COR-L47 (cell line): ENCODE data around the gene MRPS15.

Source experiments
- DNase-seq: peaks from one replicate; lab custom pipeline; 2025; lab: John Stamatoyannopoulos, UW

MRPS15 gene

DNA sequence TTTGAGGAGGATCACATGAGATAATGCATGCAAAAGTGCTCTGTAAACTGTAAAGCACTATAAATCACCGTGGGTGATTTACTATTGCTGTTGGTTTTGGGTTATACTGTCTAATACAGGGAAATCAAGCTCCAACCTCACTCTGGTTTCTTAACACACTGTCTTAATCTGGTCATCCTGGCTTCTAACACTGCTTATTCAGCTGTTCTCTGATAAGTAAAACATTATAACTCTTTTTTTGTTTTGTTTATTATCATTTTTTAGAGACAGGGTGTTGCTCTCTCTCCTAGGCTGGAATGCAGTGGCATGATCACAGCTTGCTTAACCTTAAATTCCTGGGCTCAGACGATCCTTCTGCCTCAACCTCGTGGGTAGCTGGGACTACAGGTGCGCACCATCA is 44.6 kb downstream of the MRPS15 start:
- no peak for DNase-seq

DNA sequence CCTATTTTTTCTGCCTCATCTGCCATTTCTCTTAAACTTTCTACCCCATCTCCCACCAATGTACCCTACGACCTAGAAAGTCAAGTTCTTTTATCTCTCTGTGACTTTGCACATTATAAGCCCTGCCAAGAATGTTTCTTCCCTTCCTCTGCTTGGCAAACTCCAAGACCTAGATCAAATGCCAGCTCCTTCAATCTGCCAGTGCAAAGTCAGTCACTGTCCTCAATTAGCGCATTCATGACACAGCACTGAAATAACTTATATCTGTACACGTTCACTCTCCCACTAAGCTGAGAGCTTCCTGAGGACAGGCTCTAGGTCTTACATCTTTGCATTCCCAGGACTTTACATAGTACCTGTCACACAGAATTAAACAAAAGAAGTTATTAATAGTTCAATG is 45.0 kb downstream of the MRPS15 start:
- no peak for DNase-seq

DNA sequence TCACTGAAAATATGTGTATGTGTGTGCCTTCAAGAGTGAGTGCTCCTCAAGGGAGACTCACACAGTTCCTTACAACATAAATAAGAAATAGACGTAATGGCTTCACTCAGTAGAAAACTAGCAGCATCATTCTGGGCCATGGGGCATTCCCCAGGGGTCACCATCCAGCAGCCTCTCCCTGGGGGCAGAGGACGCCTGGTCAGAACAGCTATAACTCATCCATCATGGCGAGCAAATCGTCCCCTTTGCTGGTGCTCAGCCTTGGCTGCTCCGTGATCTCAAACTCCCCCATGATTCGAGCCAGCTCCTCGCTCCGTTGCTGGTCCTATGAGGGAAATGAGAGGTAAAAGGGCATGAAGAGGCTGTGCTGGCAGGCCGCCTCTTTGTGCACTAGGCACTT is 46.3 kb downstream of the MRPS15 start:
- DNase-seq, result no peak

DNA sequence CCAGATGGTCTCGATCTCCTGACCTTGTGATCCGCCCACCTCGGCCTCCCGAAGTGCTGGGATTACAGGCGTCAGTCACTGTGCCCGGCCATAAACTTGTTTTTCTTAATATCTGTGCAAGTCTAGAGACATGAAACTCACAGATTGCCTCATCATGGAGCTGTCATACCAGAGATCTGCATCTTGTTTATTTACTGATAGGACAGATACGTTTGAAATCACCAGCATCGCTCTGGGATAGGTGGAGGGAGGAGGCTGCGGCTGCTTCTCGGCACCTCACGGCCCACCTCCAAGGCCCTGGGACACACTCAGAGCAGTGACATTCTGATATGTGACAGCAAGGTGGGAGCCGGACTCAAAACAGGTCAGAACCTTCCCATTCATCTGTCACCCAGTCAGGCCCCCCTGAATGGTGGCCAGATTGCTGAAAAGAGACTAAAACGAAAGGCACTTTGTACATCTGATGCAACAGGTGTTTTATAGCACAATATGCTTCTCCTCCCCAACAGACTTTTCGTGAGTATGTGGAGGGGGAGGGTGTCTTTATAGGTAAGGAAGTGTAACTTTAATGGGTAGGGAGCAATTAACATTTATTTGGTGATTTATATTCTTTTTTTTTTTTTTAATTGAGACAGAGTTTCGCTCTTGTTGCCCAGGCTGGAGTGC is 48.4 kb downstream of the MRPS15 start:
- no peak for DNase-seq

DNA sequence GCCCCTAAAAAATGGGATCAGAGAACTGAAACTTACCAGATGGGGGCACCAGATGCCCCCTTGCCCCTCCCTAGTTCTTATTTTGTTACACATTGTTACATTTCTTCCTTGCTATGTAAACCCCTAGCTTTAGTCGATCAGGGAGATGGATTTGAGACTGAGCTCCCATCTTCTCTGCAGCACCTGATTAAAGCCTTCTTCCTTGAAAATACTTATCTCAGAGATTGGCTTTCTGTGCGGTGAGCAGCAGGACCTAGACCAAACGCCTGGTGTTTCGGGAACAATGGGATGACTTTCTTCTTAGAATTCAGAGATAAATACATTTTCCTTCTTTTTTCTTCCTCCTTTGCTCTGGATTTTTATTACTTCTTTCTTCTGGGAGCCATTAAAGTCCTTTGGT is 49.8 kb downstream of the MRPS15 start:
- no peak for DNase-seq

DNA sequence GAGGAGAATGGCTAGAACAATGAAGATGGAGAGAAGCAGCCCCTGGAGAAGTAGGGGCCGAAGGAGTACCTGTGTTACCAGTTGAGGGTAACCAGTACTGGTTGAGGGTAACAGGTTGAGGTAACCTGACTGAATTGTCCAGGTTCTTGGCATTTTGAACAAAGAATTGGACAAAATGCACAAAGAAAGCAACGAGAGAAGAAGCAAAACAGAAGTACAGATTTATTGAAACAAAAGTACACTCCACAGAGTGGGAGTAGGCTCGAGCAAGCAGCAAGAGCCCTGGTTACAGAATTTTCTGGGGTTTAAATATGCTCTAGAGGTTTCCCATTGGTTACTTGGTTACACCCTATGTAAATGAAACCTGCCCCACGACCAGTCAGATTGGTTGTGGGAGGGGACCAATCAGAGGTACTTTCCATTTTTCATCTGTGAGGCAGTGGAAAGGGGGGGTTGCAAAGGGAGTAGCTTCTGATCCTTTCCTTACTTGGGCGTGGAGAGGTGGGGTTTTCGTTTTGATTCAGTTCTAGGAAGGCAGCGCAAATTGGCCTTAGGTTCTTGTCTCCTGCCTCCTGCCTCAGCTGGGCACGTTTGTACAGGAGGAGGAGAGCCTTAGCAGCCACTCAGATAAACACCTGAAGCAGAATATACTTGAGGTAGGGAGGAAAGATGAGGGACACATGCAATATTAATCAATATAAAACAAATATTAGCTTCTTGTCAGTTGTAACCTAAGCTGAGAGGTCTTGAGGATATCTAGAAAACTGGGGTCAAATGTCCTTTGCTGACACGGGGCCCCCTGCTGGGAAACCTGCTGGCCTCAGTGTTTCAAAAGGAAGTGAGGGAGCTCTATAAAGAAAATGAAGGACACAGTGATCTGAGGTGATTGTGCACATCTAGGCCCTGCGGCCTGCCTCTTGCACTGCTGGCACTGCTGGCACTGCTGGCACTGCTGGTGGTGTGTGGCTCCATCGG is 52.2 kb downstream of the MRPS15 start:
- peak; percentile 53 for DNase-seq

DNA sequence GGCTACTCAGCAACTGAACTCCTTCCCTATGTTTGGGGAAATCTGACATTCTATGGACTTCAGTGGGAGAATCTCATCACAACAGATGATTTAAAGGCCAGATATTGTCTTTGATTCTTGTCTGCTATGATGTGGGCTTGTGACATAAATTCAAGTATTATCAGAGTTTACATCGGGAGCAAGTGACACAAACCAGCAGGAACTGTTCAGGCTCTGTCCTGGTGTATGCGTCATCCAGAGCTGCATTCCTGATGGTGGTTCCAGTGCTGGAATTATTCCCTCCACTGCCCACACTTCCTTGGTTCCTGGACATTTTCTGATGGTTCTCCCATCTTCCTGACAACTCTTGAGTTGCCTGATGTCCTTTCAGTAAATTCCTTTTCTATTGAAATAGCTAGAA is 55.7 kb downstream of the MRPS15 start:
- DNase-seq, result no peak

DNA sequence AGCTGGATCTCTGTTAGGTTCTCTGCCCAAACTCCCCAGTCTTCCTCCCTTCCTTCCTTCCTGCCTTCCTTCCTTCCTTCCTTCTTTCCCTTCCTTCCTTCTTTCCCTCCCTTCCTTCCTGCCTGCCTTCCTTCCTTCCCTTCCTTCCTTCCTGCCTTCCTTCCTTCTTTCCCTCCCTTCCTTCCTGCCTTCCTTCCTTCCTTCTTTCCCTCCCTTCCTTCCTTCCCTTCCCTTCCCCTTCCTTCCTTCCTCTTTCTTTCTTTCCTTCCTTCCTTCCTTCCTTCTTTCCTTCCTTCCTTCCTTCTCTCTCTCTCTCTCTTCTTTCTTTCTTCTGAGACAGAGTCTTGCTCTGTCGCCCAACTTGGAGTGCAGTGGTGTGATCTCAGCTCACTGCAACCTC is 57.7 kb downstream of the MRPS15 start:
- DNase-seq, result no peak
